IPS-20b (cell line): ENCODE results near the gene PPP1CA.
"Not testable (repeated sequence)": the region's sequence is repeated elsewhere in the genome, so short reads cannot be mapped to it uniquely, and the experiment has no call there.

Experiments used
- H3K27ac ChIP-seq: one replicate; pipeline ENCODE4 v1.5.1; 2013; ENCODE audit warnings: low read length
- H3K27me3 ChIP-seq: 2 replicates; pipeline ENCODE4 v1.6.1; 2013; ENCODE audit warnings: mild to moderate bottlenecking, low read length, inconsistent platforms; ENCODE audit not compliant: insufficient read depth
- H3K36me3 ChIP-seq: 2 replicates; pipeline ENCODE4 v1.6.1; 2013; ENCODE audit warnings: low read depth, mild to moderate bottlenecking, inconsistent platforms, low read length, moderate library complexity; ENCODE audit not compliant: insufficient read depth
- H3K4me1 ChIP-seq: 2 replicates; pipeline ENCODE4 v1.6.1; 2013; ENCODE audit warnings: mild to moderate bottlenecking, control low read depth, inconsistent platforms, low read length, moderate library complexity; ENCODE audit not compliant: insufficient read depth
- H3K4me3 ChIP-seq: 2 replicates; pipeline ENCODE4 v1.5.1; 2013; ENCODE audit warnings: mild to moderate bottlenecking, low read length, inconsistent platforms
- H3K9ac ChIP-seq: 2 replicates; pipeline ENCODE4 v1.6.1; 2013; ENCODE audit warnings: low read depth, mild to moderate bottlenecking, inconsistent platforms, low read length, moderate library complexity
- H3K9me3 ChIP-seq: 2 replicates; pipeline ENCODE4 v1.6.1; 2013; ENCODE audit warnings: mild to moderate bottlenecking, low read depth, low read length, inconsistent platforms; ENCODE audit not compliant: insufficient read depth

The PPP1CA gene

GRCh38 chr11:67405196-67405567, 3.5 kb upstream of the PPP1CA start:
- no peak overlapping the region for H3K9ac ChIP-seq
- H3K9me3 ChIP-seq: no peaks in the 10 kb centered on the region
- H3K4me1 ChIP-seq: peaks cover 8% of the 10 kb centered on the region; the same call in 1 of the 2 replicates
- H3K4me3 ChIP-seq: no peak overlapping the region
- H3K27ac ChIP-seq: no peak overlapping the region
- no peaks in the 10 kb centered on the region for H3K27me3 ChIP-seq
- H3K36me3 ChIP-seq: peaks cover 4% of the 10 kb centered on the region; the same call in 1 of the 2 replicates

- H3K4me1 ChIP-seq: peaks cover 6% of the 10 kb centered on the region; the same call in 1 of the 2 replicates
- no peaks in the 10 kb centered on the region for H3K9me3 ChIP-seq
- no peak overlapping the region for H3K9ac ChIP-seq
- H3K36me3 ChIP-seq: peaks cover 8% of the 10 kb centered on the region; the same call in 1 of the 2 replicates
- no peaks in the 10 kb centered on the region for H3K27me3 ChIP-seq
- H3K27ac ChIP-seq: no peak overlapping the region
- no peak overlapping the region for H3K4me3 ChIP-seq
Observed at GRCh38 chr11:67404515-67405195, 3.0 kb upstream of the PPP1CA start.

GRCh38 chr11:67403085-67403484, 1.4 kb upstream of the PPP1CA start:
- H3K4me1 ChIP-seq, H3K27ac ChIP-seq, H3K4me3 ChIP-seq, H3K27me3 ChIP-seq, H3K9ac ChIP-seq, H3K9me3 ChIP-seq: not testable (repeated sequence)
- peaks cover 22% of the 10 kb centered on the region for H3K36me3 ChIP-seq

- H3K4me1 ChIP-seq, H3K27ac ChIP-seq, H3K27me3 ChIP-seq, H3K9me3 ChIP-seq: not testable (repeated sequence)
- peak overlapping the region; percentile 61; the same call in 1 of the 2 replicates for H3K9ac ChIP-seq
- H3K4me3 ChIP-seq: peak overlapping the region; percentile 56
- peaks cover 30% of the 10 kb centered on the region for H3K36me3 ChIP-seq
Observed at GRCh38 chr11:67402192-67402839, 658 bp upstream of the PPP1CA start.

DNA sequence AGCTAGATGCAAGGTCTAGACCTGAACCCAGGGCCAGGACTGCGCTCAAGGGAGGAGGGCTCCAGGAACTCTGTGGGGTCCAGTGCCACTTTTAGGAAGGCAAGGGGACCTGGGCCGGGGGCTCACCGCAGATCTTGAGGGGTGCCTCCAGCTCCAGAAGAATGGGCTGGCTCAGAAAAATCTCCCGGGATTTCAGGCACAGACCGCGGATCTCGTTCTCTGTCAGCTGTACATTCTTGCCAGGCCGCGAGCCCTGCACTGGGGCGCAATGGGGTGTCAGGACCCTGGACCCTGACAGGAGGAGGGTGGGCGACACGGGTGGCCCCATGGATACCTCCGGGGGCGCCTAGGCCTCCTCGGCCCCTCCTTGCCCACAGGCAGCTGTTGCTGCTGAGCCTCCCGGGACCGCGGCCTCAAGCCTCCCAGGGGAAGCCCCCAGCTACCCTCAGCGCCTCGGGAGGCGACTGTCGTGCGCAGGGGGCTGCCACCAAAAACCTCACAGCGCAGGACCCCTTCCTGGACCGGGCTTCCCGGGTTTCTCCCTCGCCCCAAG, 640 bp downstream of the PPP1CA start:
- Histone ChIP-seq H3K9me3 (no peaks in the 10 kb centered on the region), H3K9ac (peak overlapping the region; percentile 92), H3K27me3 (no peaks in the 10 kb centered on the region), H3K4me1 (peaks cover 5% of the 10 kb centered on the region; the same call in 1 of the 2 replicates), H3K4me3 (peak overlapping the region; percentile 83), H3K27ac (no peak overlapping the region), H3K36me3 (peaks cover 41% of the 10 kb centered on the region)

GRCh38 chr11:67400251-67400941, 1.3 kb downstream of the PPP1CA start:
- no peaks in the 10 kb centered on the region for H3K27me3 ChIP-seq
- H3K9ac ChIP-seq: peak overlapping the region; percentile 92; the same call in 1 of the 2 replicates
- no peaks in the 10 kb centered on the region for H3K9me3 ChIP-seq
- H3K27ac ChIP-seq: no peak overlapping the region
- peaks cover 5% of the 10 kb centered on the region; the same call in 1 of the 2 replicates for H3K4me1 ChIP-seq
- H3K4me3 ChIP-seq: peak overlapping the region; percentile 83
- peaks cover 47% of the 10 kb centered on the region for H3K36me3 ChIP-seq

- Histone ChIP-seq H3K27ac (no peak overlapping the region), H3K4me1 (peaks cover 5% of the 10 kb centered on the region; the same call in 1 of the 2 replicates), H3K9me3 (no peaks in the 10 kb centered on the region), H3K9ac (no peak overlapping the region), H3K4me3 (no peak overlapping the region), H3K36me3 (peaks cover 51% of the 10 kb centered on the region), H3K27me3 (no peaks in the 10 kb centered on the region)
Observed at GRCh38 chr11:67398661-67399563, 2.7 kb downstream of the PPP1CA start.

- H3K9me3 ChIP-seq: no peaks in the 10 kb centered on the region
- no peak overlapping the region for H3K4me3 ChIP-seq
- no peak overlapping the region for H3K27ac ChIP-seq
- peaks cover 5% of the 10 kb centered on the region; the same call in 1 of the 2 replicates for H3K4me1 ChIP-seq
- no peaks in the 10 kb centered on the region for H3K27me3 ChIP-seq
- H3K9ac ChIP-seq: no peak overlapping the region
- peaks cover 51% of the 10 kb centered on the region for H3K36me3 ChIP-seq
Observed at GRCh38 chr11:67397986-67398660, 3.5 kb downstream of the PPP1CA start.

DNA sequence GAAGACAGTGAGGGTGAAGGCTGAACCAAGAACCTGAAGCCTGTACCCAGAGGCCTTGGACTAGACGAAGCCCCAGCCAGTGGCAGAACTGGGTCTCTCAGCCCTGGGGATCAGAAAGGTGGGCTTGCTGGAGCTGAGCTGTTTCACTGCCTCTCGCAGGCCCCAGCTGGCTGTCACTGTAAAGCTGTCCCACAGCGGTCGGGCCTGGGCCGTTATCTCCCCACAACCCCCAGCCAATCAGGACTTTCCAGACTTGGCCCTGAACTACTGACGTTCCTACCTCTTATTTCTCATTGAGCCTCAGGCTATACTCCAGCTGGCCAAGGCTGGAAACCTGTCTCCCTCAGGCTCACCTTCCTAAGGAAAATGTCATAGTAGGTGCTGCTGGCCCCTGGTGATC, 4.1 kb downstream of the PPP1CA start:
- H3K36me3 ChIP-seq: peaks cover 51% of the 10 kb centered on the region
- peaks cover 2% of the 10 kb centered on the region; the same call in 1 of the 2 replicates for H3K27me3 ChIP-seq
- H3K4me3 ChIP-seq: no peak overlapping the region
- H3K9me3 ChIP-seq: no peaks in the 10 kb centered on the region
- no peak overlapping the region for H3K9ac ChIP-seq
- no peak overlapping the region for H3K27ac ChIP-seq
- peaks cover 5% of the 10 kb centered on the region; the same call in 1 of the 2 replicates for H3K4me1 ChIP-seq

GRCh38 chr11:67396587-67397389, 4.9 kb downstream of the PPP1CA start:
- Histone ChIP-seq H3K27ac (no peak overlapping the region), H3K4me1 (no peaks in the 10 kb centered on the region), H3K27me3 (peaks cover 6% of the 10 kb centered on the region; the same call in 1 of the 2 replicates), H3K36me3 (peaks cover 51% of the 10 kb centered on the region), H3K9me3 (no peaks in the 10 kb centered on the region), H3K9ac (no peak overlapping the region; the same call in 1 of the 2 replicates), H3K4me3 (no peak overlapping the region)
